DND-41 (cell line): ENCODE data around the gene ARHGAP26.

Experiments
- EZH2 ChIP-seq: IDR thresholded peaks from 3 replicates; pipeline ENCODE4 v1.6.1; 2012; ENCODE audit warnings: borderline replicate concordance, low read depth, mild to moderate bottlenecking, moderate library complexity, low read length, inconsistent platforms; ENCODE audit not compliant: severe bottlenecking
- TF ChIP-seq, protein P1 (sequence below): IDR thresholded peaks from 2 replicates; pipeline ENCODE4 v1.5.1; 2012; ENCODE audit warnings: borderline replicate concordance, low read length, moderate library complexity, mild to moderate bottlenecking; ENCODE audit not compliant: poor library complexity, severe bottlenecking; ENCODE audit errors: extremely low read depth

- TF ChIP-seq, protein P1, sequence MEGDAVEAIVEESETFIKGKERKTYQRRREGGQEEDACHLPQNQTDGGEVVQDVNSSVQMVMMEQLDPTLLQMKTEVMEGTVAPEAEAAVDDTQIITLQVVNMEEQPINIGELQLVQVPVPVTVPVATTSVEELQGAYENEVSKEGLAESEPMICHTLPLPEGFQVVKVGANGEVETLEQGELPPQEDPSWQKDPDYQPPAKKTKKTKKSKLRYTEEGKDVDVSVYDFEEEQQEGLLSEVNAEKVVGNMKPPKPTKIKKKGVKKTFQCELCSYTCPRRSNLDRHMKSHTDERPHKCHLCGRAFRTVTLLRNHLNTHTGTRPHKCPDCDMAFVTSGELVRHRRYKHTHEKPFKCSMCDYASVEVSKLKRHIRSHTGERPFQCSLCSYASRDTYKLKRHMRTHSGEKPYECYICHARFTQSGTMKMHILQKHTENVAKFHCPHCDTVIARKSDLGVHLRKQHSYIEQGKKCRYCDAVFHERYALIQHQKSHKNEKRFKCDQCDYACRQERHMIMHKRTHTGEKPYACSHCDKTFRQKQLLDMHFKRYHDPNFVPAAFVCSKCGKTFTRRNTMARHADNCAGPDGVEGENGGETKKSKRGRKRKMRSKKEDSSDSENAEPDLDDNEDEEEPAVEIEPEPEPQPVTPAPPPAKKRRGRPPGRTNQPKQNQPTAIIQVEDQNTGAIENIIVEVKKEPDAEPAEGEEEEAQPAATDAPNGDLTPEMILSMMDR: no peak
- no peak for TF ChIP-seq EZH2
Measured at GRCh38 chr5:143101725-143102386, 331.7 kb downstream of the ARHGAP26 start.
